Ovary (tissue), 9 donors: ENCODE results near the gene HSP90AB1. TPM values are rescaled to one million over a fixed set of nuclear protein-coding genes. Genes with fewer than 3 reads are reported as not detected.

Experiments used
- DNase-seq, 5 donors: peaks; one replicate each; pipeline ENCODE4 v3.0.0-alpha.2; 2019 to 2020
- H3K27ac ChIP-seq, 2 donors: fragments of 200-600 bp; one replicate each; pipeline versions ENCODE4 v1.5.1 to v1.8.0; 2019 to 2022
- H3K27me3 ChIP-seq: fragments of 200-600 bp; one replicate; pipeline ENCODE4 v1.8.0; 2022
- H3K36me3 ChIP-seq: fragments of 200-600 bp; sonication (generic); one replicate; pipeline ENCODE4 v1.5.1; 2019
- H3K4me1 ChIP-seq: one replicate; pipeline ENCODE4 v1.8.1; 2013; ENCODE audit warnings: mild to moderate bottlenecking, moderate library complexity; ENCODE audit not compliant: insufficient read depth
- H3K4me3 ChIP-seq: fragments of 200-600 bp; sonication (generic); one replicate; pipeline ENCODE4 v1.5.1; 2017
- H3K9me3 ChIP-seq, 2 donors: fragments of 200-600 bp in 1 of 2; sonication (generic) in 1 of 2; one replicate each; pipeline versions ENCODE4 v1.5.1 to v1.8.1; 2013 to 2019; ENCODE audit warnings: mild to moderate bottlenecking in 1 of 2, moderate library complexity in 1 of 2
- CTCF ChIP-seq, 3 donors: fragments of 450-650 bp in 2 of 3; fragments of 200-600 bp in 1 of 3; IDR thresholded peaks; one replicate each; pipeline versions ENCODE4 v1.5.1 to v1.8.0; 2016 to 2022; ENCODE audit warnings: antibody characterized with exemption in 3 of 3, mild to moderate bottlenecking in 1 of 3
- EP300 ChIP-seq: sonication (generic); formaldehyde crosslinking; IDR thresholded peaks from one replicate; pipeline ENCODE4 v1.6.1; 2017; ENCODE audit warnings: antibody characterized with exemption
- POLR2A ChIP-seq: fragments of 450-650 bp; IDR thresholded peaks from one replicate; pipeline ENCODE4 v1.6.1; 2017; ENCODE audit warnings: antibody characterized with exemption, mild to moderate bottlenecking, moderate library complexity
- WGBS, 3 donors: extraction: QIAGEN DNeasy Blood & Tissue Kit in 1 of 3; methylation state at CpG; one replicate each; pipeline versions ENCODE4 v1.1.5 to v1.1.7; 2013 to 2017; 5-methylcytosine and 5-hydroxymethylcytosine counted together
- intact Hi-C, 4 donors: fragments of 100-400 bp; cut with DNase I; formaldehyde crosslinking; loops; one replicate each; pipeline versions ENCODE4 v1.11.0 to v1.15.1; 2022 to 2023
- polyA plus RNA-seq, 2 donors: library from polyadenylated mRNA; stranded (reverse); fragments of 200-250 nt in 1 of 2; fragments of 350-450 nt in 1 of 2; fragmentation: Illumina TruSeq in 1 of 2; extraction: RNeasy Lipid Tissue Mini Kit (QIAGEN cat#74804) in 1 of 2; gene quantifications; one replicate each; pipeline ENCODE4 v1.2.3, GENCODE V29; 2013 to 2014
- total RNA-seq, 7 donors: library from RNA; depleted of rRNA in 2 of 7; stranded (reverse); fragments of >200 nt in 2 of 7; fragmentation: NEBNext Ultra II Directional in 3 of 7; extraction: Animal tissue kit (Norgen Biotek cat#: 25700) in 3 of 7; gene quantifications; one replicate each; pipeline versions ENCODE4 v1.1.0 to v1.2.4, GENCODE V29; 2016 to 2023
- donor health status: DM: no; HTN: no; CAD: no; lungs with moderate emphysema.
- donor health status: DM: no; HTN: no; CAD: no.
- donor health status: Bipolar disorder and iron deficiency.
- donor health status: DM: yes; HTN: yes; CAD: no.
- donor health status: DM: no; HTN: no; CAD: no.
- donor health status: DM: yes; HTN: yes; CAD: no.

The HSP90AB1 gene
- total and polyA plus RNA-seq, 9 donors, result 820 to 1,905 (median 1,051) TPM

- 85 to 90% (median 87%) methylated on average over 11 of the region's 11 CpGs for WGBS, 3 donors
- Histone ChIP-seq H3K4me1 (peaks cover 2% of the 10 kb centered on the region), H3K9me3 (no peaks in the 10 kb centered on the region), H3K4me3 (no peak overlapping the region), H3K27ac (no peak overlapping the region), H3K36me3 (no peaks in the 10 kb centered on the region), H3K27me3 (no peaks in the 10 kb centered on the region)
- intact Hi-C loops, result no loop called here
- no peak for DNase-seq
- no peak for TF ChIP-seq EP300
- no peak for TF ChIP-seq POLR2A
- no peak for TF ChIP-seq CTCF (IDR thresholded peaks at IDR 0.05)
These were observed 45.1 kb upstream of the HSP90AB1 start for GRCh38 chr6:44201638-44202303.

- DNase-seq, result no peak
- 82 to 92% (median 88%) methylated on average over 4 of the region's 4 CpGs for WGBS, 3 donors
- Histone ChIP-seq H3K27me3 (no peaks in the 10 kb centered on the region), H3K4me3 (no peak overlapping the region), H3K9me3 (no peaks in the 10 kb centered on the region), H3K36me3 (no peaks in the 10 kb centered on the region), H3K4me1 (peaks cover 2% of the 10 kb centered on the region), H3K27ac (no peak overlapping the region)
- intact Hi-C loops, result no loop called here
- TF ChIP-seq POLR2A, result no peak
- no peak for TF ChIP-seq CTCF (IDR thresholded peaks at IDR 0.05)
- no peak for TF ChIP-seq EP300
These were observed 44.4 kb upstream of the HSP90AB1 start for GRCh38 chr6:44202332-44202971.

DNA sequence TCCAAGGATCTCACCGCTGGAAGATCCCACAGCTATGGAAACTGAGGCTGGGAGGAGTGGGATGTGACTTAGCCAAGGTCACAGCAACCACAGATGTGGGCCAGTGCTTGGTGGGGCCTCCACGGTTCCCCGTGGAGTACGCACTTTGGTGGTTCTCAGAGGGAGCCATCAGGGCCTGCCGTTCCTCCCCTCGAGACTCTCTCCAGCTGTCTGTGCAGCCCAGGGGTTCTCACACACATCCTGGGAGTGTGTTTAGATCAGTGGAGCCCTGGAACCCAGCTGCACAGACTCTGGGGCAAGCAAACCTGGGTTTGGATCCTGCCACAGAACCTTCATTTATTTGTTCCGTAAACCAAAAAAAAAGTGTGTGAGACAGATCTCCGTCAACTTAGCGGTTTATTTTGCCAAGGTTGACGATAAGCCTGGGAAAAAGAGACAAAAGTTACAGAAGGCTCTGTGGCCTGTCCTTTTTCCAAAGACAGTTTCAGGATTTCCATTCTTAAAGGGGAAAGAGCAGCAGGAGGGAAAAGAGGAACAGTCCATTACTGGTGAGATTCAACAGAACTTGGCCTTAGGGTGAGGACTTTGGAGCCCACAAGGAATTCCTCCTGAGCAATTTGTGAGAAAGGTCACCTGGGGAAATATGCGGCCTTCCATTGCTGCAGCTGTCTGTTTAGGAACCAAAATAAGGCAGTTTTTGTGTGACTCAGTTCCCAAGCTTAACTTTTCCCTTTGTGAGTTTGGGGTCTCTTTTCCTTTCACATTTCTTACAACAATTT lies 43.7 kb upstream of the HSP90AB1 start:
- WGBS, 3 donors, result 52 to 76% (median 54%) methylated on average over 11 of the region's 11 CpGs
- H3K27ac ChIP-seq, result no peak overlapping the region
- intact Hi-C loops, result no loop called here
- no peaks in the 10 kb centered on the region for H3K9me3 ChIP-seq
- no peaks in the 10 kb centered on the region for H3K36me3 ChIP-seq
- DNase-seq, result no peak
- TF ChIP-seq EP300 (no peak), CTCF (IDR thresholded peaks at IDR 0.05) (no peak), POLR2A (no peak)
- H3K27me3 ChIP-seq, result no peaks in the 10 kb centered on the region
- no peak overlapping the region for H3K4me3 ChIP-seq
- peaks cover 2% of the 10 kb centered on the region for H3K4me1 ChIP-seq

DNA sequence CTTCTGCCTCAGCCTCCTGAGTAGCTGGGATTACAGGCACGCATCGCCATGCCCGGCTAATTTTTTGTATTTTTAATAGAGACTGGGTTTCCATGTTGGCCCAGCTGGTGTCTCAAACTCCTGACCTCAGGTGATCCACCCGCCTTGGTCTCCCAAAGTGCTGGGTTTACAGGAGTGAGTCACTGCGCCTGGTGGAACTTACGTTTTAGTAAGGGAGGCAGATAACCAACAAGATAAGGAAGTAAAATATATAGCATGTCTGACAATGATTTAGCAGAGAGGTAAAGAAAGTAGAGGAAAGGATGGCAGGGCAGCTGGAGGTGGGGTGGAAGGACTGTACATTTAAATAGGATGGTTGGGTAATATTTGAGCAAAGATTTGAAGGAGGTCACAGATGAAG lies 42.9 kb upstream of the HSP90AB1 start:
- no peak for DNase-seq
- 94 to 96% (median 95%) methylated on average over 6 of the region's 6 CpGs for WGBS, 3 donors
- peaks cover 2% of the 10 kb centered on the region for H3K4me1 ChIP-seq

More for the DNA sequence above, 42.9 kb upstream of the HSP90AB1 start:
- Histone ChIP-seq H3K4me3 (no peak overlapping the region), H3K27me3 (no peaks in the 10 kb centered on the region), H3K36me3 (no peaks in the 10 kb centered on the region), H3K9me3 (no peaks in the 10 kb centered on the region), H3K27ac (no peak overlapping the region)
- intact Hi-C loops, result no loop called here
- TF ChIP-seq POLR2A, result no peak
- TF ChIP-seq CTCF (IDR thresholded peaks at IDR 0.05), result no peak
- TF ChIP-seq EP300, result no peak
